H1 (cell line): ENCODE measurements around the gene ARMC7. TPM values are rescaled to one million over a fixed set of nuclear protein-coding genes. Genes with fewer than 3 reads are reported as not detected.

ENCODE experiments used
- ASH2L ChIP-seq: fragments of 200-600, 300-600 bp; sonication (generic); IDR thresholded peaks from one replicate; pipeline ENCODE4 v1.7.1; 2017; ENCODE audit warnings: low read length
- HDAC6 ChIP-seq: IDR thresholded peaks from one replicate; pipeline ENCODE4 v1.7.1; 2012; ENCODE audit warnings: low read depth, mild to moderate bottlenecking, inconsistent platforms, low read length, moderate library complexity
- RAD21 ChIP-seq, 2 experiments: IDR thresholded peaks in 1 of 2; conservative IDR thresholded peaks in 1 of 2; 2 replicates each; pipeline ENCODE4 v1.6.1; 2011; ENCODE audit warnings: low read depth in 2 of 2, low read length in 2 of 2, improper control_type of control experiment in 1 of 2, inconsistent platforms in 1 of 2, mild to moderate bottlenecking in 1 of 2, moderate library complexity in 1 of 2
- SUZ12 ChIP-seq: fragments of 200-600 bp; sonication (generic); IDR thresholded peaks from 2 replicates; pipeline ENCODE4 v1.6.1; 2012; ENCODE audit warnings: mild to moderate bottlenecking, inconsistent platforms, low read length, moderate library complexity, mixed read lengths
- TAF1 ChIP-seq: IDR thresholded peaks from 2 replicates; pipeline ENCODE4 v1.6.1; 2011; ENCODE audit warnings: mild to moderate bottlenecking, low read depth, low read length
- polyA plus RNA-seq, 7 experiments: library from polyadenylated mRNA; depleted of rRNA in 3 of 7; stranded (reverse) in 5 of 7; unstranded in 2 of 7; fragments of >200 nt in 5 of 7; fragments of 200-250 nt in 2 of 7; gene quantifications; 1 replicate in 5 of 7; 2 replicates in 1 of 7; 4 replicates in 1 of 7; pipeline versions ENCODE4 v1.2.1 to v1.2.3, GENCODE V29; 2011 to 2013; ENCODE audit warnings: missing spikeins in 2 of 7, mixed read lengths in 2 of 7
- total RNA-seq: library from RNA; stranded (reverse); fragmentation: NEBNext Ultra II Directional; extraction: Animal tissue kit (Norgen Biotek cat#: 25700); gene quantifications from 2 replicates; pipeline ENCODE4 v1.2.1, GENCODE V29; 2021

Gene ARMC7
- total and polyA plus RNA-seq, 2 of the 8 experiments (the other 6 are each of a cell fraction or from before 2014, with no cell fraction given), result 9.8 to 13.6 TPM

DNA sequence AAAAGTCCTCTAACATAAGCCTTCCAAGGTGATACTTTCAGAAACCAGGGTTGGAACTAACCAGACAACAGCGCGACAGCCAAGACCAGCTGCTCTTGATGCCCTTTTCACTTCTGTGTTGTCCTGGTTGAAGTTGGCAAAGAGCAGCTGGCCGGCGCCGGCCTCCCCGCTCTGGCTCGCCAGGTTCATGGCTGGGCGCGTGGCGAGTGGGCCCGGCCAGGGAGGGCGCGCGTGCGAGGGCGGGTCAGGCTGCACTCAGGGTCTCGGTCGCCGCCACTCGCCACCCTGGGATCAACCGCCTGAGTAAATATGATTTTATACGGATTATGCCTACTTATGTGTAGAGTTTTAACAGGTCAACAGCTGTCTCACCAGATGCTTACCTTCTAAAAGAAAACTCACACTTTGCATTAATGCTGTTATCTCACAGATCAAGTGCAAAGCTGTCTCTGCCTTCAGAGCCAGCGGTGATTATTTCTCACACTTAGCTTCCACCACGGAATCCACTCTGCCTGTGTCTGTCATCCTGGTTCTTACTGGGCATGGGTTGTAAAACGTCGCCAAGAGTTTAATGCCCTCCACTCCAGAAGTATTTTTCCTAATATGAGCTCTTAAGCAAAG lies 49.2 kb upstream of the ARMC7 start (continued):
- no peak for TF ChIP-seq RAD21 (IDR thresholded peaks at IDR 0.05 in 1 of 2, conservative IDR thresholded peaks at IDR 0.05 in 1 of 2; ENCODE audit: low read depth in 2 of 2, low read length in 2 of 2)
- no peak for TF ChIP-seq TAF1
- no peak for TF ChIP-seq HDAC6
- no peak for TF ChIP-seq ASH2L
- no peak for TF ChIP-seq SUZ12
